SU-DHL-6 (cell line): ENCODE measurements around the gene IKBKE.

ENCODE experiments used
- CTCF ChIP-seq: fragments of 200-600 bp; sonication (generic); IDR thresholded peaks from one replicate; pipeline ENCODE4 v1.5.1; 2017; ENCODE audit warnings: antibody characterized with exemption, mild to moderate bottlenecking, low read length, moderate library complexity; ENCODE audit not compliant: insufficient read depth, poor library complexity, severe bottlenecking
- EZH2phosphoT487 ChIP-seq: fragments of 200-600 bp; sonication (generic), shearing (Covaris generic); conservative IDR thresholded peaks from 2 replicates; pipeline ENCODE4 v1.6.1; 2018; ENCODE audit warnings: mild to moderate bottlenecking, antibody characterized with exemption, low read length, moderate library complexity, mixed read lengths

GRCh38 chr1:206502812-206503211 lies 32.5 kb downstream of the IKBKE start:
- TF ChIP-seq CTCF (no peak), EZH2phosphoT487 (no peak)
